Measurements from ENCODE around the gene TGFBR3.
"Not testable (repeated sequence)": the region's sequence is repeated elsewhere in the genome, so short reads cannot be mapped to it uniquely, and the experiment has no call there.

TGFBR3 gene

DNA sequence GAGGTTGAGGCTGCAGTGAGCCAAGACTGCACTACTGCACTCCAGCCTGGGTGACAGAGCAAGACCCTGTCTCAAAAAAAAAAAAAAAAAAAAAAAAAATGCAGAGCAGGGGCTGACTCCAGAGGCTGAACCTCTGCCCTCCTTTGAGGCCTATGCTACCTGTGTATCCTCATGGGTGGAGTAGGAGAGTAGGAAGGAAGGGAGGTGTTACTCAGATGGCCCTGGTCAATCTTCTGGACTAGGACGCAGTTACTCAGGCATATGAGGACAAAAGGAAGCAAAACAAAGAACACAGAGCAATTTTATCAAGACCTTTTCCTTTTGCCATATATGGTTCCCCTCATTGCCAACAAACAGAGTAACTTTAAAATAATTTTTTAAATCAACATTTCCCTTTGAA is 35.2 kb downstream of the TGFBR3 start:
- DNase-seq (ENCODE audit: low read depth in 2 of 2), result no peak

DNA sequence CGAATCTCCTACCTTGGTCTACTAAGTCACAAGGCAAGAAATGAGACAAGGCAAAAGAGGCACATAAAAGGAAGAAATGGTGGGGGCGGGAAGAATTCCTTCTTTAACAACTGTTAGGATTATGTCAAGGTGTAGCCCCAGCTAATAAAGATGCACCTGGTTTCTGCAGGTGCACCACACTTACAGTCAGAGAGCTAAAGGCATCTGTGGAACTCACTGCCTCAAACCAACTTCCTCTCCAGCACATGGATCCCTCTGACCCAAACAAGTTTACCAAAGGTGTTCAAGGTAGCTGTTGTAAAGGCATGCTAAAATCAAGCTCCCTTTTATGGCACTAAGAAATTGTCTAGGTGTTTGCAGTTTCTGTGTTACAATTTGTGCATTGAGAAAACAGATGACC is 38.1 kb downstream of the TGFBR3 start:
- no peak for DNase-seq (ENCODE audit: low read depth in 2 of 2)

DNA sequence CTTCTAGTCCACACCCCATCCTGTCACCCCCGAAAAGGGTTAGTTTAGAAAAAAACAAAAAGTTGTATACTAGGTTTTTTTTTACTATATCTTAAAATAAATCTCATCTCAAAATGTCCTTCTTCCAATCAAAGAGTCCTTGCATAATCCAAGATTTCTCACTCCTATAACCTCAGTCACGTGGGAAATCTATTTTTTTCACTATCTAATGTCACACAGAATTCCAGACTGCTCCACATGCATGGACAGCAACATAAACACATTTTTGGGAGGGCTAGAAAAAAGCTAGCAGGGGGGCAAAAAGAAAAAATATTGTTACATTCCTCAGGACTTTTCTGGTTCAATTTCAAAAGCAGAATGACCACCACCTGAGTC is 39.3 kb downstream of the TGFBR3 start:
- DNase-seq (ENCODE audit: low read depth in 2 of 2), result no peak

DNA sequence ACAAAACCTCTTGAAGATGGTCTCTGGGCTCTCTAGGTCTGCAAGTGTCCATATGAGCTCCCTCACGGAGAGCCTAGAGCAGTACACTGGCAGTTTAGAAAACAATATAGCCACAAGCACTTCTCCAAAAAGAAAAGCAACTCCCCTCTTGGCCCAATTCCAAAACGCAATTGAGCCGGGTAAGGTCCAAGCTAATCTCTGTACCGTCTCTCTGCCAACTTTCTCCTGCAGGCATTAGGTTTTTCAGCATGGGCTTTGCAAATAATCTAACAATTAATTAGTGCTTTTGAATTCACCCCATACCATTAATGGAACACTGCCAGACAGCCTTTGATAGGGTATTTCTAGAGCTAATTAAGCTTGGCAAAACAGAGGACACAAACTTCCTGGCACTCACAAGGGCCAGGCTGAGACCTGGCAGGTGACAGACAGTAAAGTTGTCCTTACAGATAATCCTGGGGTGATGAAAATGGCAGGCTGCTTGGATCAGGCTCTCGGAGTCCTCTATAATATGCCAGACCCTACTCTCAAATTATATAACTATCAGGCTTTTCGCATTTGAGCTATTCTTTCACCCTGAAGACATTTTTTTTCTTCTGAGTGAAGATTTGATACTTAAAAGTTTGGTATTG is 39.8 kb downstream of the TGFBR3 start:
- DNase-seq (ENCODE audit: low read depth in 2 of 2), result no peak

DNA sequence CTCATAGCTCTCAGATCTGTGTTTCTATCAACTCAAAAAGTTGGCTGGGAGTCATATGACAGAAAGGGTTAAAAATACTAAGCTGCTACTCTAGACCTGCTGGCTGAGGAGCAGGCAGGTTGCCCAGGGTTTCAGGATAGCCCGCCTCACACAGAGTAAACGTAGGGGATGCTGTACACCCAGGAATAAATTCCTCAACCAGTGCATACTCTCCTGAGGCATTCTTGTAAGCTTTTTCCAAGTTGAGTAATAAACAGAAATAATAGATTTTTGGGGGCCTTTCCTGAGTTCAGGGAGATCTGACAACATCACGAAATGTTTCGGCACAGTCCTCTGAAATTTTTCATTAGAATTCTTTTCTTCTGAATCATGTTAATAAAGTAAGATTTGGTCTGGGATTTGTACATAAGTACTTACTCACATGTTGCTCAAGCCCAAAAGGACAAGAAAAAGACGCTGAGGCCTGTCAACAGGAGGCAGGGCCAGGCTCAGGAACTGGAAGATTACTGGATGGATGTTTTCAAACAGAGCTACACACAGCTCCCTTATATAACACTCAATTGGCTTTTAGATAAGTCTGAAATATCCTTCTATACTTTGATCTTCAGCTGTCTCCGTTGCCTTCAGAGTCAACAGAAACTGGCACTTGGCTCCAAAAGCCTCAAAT is 41.0 kb downstream of the TGFBR3 start:
- no peak for DNase-seq (ENCODE audit: low read depth in 2 of 2)

DNA sequence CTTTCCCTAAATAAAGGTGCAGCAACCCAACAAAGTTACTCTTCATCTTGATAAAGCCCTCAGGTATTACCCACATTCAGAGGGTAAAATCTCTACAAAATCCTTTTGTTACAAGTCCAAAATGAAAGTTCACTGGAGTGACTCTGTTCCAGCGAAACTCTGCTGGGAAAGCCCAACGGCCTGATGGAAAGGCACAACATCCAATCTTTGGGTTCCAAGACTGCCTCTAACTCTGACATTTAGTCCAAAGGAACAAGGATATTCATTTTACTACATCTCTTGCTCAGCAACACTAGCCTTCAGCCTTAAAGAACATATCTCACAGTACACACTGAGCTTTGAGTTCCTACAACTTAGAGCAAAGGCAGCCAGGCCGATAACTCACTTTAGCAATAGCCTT is 42.1 kb downstream of the TGFBR3 start:
- no peak for DNase-seq (ENCODE audit: low read depth in 2 of 2)

DNA sequence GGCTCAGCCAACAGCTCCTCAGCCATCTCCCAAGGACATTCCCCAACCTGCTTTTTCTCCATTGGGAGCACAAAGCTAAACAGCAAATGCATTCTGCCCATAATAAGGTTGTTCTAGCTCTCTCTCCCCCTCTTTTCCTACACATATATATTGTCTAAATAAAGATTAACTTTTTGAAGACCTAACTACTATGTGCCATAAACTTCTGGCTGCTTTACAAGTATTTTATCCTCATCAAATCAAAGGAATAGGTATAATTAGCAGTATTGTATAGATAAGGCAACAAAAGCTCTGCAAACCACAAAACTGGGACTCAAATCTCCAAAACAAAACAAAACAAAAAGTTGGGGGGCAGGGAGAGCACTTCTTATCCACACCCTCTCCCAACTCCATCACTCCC is 43.4 kb downstream of the TGFBR3 start:
- DNase-seq (ENCODE audit: low read depth in 2 of 2), result no peak

DNA sequence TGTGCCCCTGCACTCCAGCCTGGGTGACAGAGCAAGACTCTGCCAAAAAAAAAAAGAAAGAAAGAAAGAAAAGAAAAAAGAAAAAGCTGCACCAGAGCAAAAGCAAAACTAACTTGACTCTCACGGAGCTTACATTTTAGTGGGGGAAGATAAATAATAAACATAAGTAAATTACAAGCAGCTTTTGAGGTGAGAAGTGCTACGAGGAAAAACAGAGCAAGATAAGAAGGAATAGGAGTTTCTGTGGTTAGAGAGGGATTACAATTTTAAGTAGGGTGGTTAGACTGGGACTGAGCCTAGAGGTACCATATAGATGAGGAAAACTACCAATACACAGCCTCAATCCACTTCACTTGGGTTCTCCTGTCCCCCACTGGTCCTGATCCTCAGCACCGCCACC is 43.9 kb downstream of the TGFBR3 start:
- no peak for DNase-seq (ENCODE audit: low read depth in 2 of 2)

DNA sequence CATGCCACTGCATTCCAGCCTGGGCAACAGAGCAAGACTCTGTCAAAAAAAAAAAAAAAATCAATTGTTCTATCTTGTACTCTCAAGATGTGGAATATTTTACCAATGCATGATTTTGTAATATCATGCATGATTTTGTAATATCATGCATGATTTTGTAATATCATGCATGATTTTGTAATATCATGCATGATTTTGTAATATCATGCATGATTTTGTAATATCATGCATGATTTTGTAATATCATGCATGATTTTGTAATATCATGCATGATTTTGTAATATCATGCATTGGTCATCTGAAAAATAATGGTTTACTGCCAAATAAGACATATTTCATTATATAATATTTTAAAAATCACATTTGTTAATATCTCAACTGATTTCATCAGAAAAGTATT is 45.7 kb downstream of the TGFBR3 start:
- not testable (repeated sequence) for DNase-seq (ENCODE audit: low read depth in 2 of 2)

DNA sequence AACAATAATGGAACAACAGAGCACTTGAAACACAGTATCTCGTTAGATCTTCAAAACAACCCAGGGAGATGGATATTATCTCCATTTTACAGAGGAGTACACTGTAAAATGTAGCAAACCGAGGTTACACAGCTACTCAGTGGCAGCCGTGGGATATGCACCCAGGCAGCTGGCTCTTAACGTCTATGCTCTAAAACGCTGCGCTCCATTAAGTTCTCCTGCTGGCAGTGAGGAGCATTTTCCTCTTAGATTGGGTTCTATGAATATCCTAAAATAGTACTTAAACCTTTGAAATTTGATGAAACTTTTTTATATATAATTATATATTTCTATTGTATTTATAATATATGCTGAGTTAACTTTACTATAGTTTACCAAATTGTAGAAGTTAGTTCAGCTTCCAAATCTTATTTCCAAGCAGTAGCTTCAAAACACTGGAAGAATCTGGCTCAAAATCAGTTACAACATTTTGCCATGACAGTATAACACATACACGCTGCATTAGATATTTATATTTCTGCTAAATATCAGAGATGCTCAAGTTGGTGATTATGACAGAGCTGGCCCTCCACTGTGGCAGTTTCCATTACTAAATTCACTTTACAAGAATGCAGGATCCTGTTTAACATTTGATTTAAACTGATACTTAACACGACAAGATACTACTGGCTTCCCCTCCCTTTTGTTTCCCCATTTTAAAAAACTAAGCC is 49.5 kb downstream of the TGFBR3 start:
- DNase-seq (ENCODE audit: low read depth in 2 of 2), result no peak

DNA sequence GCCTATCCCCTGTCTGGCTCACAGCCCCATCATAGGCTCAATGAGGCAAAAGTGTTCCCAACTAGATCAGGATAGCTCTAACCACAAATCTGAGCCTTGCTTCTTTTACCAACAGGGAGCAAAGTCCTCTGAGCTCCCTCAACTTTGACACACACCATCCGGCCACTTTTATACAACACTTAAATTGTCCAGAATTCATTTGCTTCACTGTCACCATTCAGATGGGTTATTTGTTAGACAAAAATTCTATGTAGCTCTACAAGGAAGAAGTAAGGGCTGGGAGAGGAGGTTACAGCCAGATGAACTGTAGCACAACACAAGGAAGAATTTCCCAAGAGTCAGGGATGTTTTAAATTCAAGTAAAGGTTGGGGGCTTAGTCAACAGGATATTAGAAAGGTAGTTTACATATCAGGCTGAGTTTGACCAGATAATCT is 50.8 kb downstream of the TGFBR3 start:
- no peak for DNase-seq (ENCODE audit: low read depth in 2 of 2)

DNA sequence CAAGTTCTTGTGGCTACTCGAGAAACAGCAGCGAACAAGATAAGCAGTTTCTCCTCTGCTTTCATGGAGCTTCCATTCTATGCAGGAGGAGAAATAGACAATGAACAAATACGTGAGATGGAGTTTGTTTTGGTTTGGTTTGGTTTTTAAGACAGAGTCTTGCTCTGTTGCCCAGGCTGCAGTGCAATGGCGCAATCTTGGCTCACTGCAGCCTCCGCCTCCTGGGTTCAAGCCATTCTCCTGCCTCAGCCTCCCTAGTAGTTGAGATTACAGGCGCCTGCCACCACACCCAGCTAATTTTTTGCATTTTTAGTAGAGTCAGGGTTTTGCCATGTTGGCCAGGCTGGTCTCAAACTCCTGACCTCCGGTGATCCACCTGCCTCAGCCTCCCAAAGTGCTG is 51.4 kb downstream of the TGFBR3 start:
- DNase-seq (ENCODE audit: low read depth in 2 of 2), result not testable (repeated sequence)

DNA sequence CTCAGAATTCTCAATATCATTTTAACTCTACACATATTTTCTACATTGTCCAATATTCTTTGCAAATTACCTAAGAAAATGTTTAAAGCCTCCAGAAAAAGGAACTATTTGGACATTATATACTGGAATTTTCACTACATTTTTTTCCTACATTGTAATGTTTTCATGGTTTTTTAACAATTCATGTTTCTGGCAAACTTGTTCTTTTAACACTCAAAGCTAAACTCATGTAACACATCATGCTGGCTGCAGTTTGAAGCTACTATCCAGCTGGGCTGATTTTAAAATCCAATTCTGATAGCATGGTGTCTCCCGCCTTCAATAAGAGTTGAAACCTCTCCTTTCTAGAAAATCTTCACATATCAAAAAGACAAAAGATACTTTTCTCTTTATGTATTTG is 52.0 kb downstream of the TGFBR3 start:
- no peak for DNase-seq (ENCODE audit: low read depth in 2 of 2)

DNA sequence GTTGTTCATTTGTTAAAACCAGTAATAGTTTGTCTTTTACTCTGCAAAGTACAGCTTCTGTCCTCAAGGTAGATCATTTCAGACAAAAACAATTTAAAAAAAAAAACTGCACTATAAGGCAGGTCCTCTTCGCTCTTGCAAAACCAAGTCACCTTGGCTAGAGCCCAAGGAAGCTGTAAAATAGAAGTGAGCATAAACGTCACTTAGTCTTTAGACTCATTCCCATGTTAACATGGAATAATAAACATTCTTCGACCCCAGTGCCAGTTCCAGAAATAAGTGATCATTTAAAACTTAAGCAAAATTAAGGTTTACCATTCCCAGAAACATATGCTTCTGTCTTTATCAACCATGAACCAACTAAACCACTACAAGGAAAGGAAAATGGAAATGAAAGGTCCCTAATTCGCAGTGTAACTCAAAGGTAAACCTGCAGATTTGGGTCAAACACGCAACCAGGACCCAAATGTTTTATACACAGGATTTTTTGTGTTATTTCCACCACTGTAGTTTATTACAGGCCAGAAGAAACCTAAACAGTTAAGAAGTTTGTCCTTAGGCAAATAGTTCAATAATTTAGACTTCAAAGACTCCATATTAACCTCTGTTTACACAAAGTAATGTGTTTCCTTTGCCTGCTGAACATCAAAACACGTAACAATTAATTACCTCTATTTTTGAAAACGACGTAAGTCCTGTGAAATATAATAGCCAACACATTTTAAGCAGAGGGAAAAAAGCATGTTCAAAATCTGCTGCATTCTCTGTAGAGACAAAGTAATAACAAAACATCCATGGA is 54.6 kb downstream of the TGFBR3 start:
- DNase-seq (ENCODE audit: low read depth in 2 of 2), result no peak

DNA sequence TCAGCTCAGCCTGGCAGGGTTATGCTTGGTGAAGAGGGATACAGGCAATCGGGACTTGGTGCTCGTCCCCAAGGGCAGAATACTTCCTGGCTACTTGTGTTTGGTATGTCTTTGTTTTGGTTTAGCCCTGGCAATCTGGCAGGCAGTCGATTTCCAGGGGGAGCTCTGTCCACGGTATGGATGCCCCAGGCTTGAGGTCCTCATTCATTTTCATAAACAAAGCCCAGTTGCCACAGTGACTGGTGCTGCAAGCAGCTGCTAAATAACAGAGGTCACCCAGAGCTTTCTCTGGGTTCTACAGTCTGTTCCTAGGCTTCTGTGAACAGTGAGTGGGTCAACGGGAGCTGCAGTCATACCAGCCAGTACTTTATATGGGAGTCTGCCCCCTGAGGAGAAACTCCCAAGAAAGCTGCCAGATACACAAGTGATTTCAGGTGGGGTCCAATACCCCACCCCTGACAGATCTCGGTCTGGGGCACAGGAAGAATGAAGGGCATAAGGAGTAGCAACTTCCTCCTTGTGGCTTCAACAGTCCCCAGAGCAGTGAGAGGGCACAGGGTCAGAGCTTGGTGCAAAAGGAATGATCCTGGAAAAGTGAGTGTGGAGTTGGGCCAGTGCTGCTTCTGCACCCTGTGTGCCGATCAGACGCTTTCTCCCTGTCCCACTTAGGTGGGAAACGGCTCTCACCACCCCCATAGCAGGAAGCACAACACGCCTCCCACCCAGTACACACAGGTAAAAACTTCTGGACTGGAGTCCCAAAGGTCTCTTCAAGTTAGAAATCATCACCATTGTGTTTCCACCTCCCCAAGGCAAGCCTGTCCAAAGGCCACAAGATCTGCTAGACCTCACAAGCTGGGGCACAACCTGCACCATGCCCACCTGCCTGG is 55.5 kb downstream of the TGFBR3 start:
- no peak for DNase-seq (ENCODE audit: low read depth in 2 of 2)

DNA sequence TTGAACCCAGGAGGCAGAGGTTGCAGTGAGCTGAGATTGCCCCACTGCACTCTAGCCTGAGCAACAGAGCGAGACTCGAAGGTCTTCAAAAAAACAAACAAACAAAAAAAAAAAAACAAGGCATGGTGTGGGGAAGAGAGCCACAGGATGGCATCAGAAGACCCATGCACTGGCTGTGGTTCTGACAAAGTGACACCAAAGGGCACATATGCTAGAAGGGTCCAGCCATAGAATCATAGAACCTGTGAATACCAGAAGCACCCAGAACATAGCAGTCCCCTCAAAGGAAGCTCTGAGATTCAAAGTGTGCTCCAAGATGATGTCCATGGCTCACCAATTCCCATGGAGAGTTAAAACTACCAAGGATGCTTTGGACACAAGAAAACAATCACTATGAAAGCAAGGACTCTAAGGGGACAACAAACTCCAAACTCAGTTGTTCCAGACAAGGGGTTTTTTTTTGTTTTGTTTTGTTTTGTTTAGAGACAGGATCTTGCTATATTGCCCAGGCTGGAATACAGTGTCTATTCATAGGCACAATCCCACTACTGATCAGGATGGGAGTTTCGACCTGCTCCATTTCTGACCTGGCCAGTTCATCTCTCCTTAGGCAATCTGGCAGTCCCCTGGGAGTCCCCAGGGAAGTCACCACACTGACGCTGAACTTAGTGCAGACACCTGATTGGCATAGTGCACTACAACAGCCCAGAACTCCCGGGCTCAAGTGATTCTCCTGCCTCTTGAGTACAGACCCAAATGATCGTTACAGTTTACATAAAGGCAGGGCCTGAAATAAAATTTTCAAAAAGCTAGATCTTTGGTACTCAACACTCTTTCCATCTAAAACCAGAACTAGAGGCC is 56.4 kb downstream of the TGFBR3 start:
- no peak for DNase-seq (ENCODE audit: low read depth in 2 of 2)

DNA sequence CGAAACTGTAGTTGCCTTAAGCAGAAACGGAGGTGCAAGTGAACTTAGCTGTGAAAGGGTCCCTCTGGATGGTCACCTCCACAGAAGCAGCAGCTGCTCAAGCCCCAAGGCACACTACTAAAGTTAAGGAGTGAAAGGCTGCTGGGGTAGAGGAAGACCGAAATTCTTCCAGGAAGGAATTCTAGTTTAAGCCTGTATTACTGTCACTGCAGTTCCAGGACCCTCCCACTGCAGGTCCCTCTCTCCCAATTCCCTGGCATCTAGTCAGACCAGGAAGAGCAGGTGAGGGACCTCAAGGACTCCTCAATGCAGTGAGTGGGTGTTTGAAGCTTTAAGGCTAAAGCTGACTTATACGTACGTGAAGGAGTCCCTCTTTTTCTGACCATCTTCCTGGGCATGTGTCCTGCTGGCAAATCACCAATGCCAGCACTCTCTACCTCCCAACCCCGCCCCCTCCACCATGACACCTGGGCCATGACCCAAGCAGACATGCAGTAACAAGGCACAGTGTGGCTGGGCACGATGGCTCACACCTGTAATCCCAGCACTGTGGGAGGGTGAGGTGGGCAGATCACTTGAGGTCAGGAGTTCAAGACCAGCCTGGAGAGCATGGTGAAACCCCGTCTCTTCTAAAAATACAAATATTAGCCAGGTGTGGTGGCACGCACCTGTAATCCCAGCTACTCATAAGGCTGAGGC is 57.2 kb downstream of the TGFBR3 start:
- no peak for DNase-seq (ENCODE audit: low read depth in 2 of 2)

DNA sequence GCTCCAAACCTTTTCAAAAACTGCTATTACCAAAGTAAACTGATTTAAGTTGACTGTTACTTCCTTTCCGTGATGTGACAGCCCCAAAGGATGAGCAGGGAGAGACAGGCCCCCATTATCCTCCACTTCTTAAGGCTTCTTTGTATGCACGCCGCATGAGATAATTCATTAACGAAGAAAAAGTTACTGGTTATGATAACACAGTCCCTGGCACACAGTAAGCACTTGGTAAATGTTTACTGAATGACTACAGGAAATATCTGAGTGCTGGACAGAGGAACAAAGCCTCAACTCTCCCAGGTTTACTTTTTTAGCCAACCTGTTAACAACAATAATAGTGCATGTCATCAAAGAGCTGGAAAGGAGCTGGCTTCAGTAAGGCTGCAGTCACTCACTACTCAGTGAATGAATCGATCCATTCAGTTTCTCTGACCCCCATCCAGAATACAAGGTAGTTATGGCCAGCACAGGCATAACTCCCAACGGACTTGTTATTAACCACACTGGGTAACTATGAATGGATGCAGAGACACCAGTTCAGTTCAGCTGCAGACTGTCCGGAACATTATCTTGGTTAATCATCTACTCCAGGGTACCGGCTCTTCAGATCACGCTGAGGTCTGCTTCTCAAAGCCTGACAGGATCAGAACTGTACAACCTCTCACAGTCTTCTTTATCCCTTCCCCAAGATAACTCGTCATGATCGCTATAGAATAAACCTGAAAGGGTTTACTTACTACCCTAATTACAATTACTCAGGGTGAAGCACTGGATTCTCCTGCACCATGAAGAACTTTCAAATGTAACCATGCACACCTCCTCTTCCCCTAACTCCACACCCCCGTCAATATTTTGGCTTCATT is 58.3 kb downstream of the TGFBR3 start:
- DNase-seq (ENCODE audit: low read depth in 2 of 2), result no peak

DNA sequence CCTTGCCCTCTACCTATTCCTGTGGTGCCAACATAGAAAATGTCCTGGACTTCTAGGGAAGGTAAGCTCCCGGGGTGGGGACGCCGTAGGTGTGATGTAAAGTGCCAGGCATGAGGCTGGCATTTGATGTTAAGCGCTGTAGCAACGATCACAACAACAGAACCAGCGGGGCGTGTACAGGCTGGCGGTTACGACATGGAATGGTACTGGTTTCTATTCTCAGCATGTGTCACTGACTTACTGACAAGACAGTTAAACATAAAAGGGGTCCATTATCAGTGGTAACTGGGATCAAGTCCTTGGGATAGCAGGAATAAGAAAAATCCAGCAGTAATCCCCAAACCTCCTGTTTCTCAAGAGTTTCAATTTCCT is 58.9 kb downstream of the TGFBR3 start:
- no peak for DNase-seq (ENCODE audit: low read depth in 2 of 2)
